H1 (cell line): ENCODE data around the gene MAGI2. TPM values are rescaled to one million over a fixed set of nuclear protein-coding genes. Genes with fewer than 3 reads are reported as not detected.

ENCODE experiments used
- CTCF ChIA-PET: fragments of 300-600 bp; sonication (Branson Sonifier 250); formaldehyde crosslinking; loops from one replicate; lab custom pipeline; 2021; ENCODE audit not compliant: partially characterized antibody; lab: Charles Lee
- POLR2A ChIA-PET: fragments of 300-600 bp; sonication (Branson Sonifier 250); formaldehyde crosslinking; loops from one replicate; lab custom pipeline; 2021; ENCODE audit warnings: inconsistent platforms; ENCODE audit not compliant: partially characterized antibody; lab: Charles Lee
- DNase-seq, 2 experiments: peaks; one replicate each; pipeline versions ENCODE4 v3.0.0 to v3.0.0-alpha.2; 2010 to 2022; ENCODE audit warnings: low spot score in 2 of 2, low read depth in 1 of 2, mixed read lengths in 1 of 2
- FAIRE-seq: peaks from 2 replicates; lab custom pipeline; 2011; peaks lifted over from hg19 to GRCh38; lab: Jason Lieb, UNC
- H2AFZ ChIP-seq: 2 replicates; pipeline ENCODE4 v1.8.1; 2012; ENCODE audit warnings: low read length, inconsistent platforms
- H2AK5ac ChIP-seq: 2 replicates; pipeline ENCODE4 v1.6.1; 2013; ENCODE audit warnings: low read depth, low read length
- H2BK120ac ChIP-seq: replicated peaks from 2 replicates; pipeline ENCODE3; 2013; ENCODE audit warnings: low read depth, low read length, inconsistent platforms
- H2BK12ac ChIP-seq: 2 replicates; pipeline ENCODE4 v1.6.1; 2013; ENCODE audit warnings: low read depth, low read length
- H2BK15ac ChIP-seq: 2 replicates; pipeline ENCODE4 v1.6.1; 2013; ENCODE audit warnings: low read length
- H2BK20ac ChIP-seq: 2 replicates; pipeline ENCODE4 v1.6.1; 2013; ENCODE audit warnings: low read length
- H2BK5ac ChIP-seq: 2 replicates; pipeline ENCODE4 v1.6.1; 2013; ENCODE audit warnings: low read depth, low read length
- H3K14ac ChIP-seq: 2 replicates; pipeline ENCODE4 v1.6.1; 2013; ENCODE audit warnings: inconsistent platforms; ENCODE audit not compliant: insufficient read length
- H3K18ac ChIP-seq: 2 replicates; pipeline ENCODE4 v1.6.1; 2013; ENCODE audit warnings: low read length; ENCODE audit errors: extremely low read depth
- H3K23ac ChIP-seq: 2 replicates; pipeline ENCODE4 v1.6.1; 2013; ENCODE audit warnings: inconsistent platforms; ENCODE audit not compliant: insufficient read length
- H3K23me2 ChIP-seq: 2 replicates; pipeline ENCODE4 v1.6.1; 2013; ENCODE audit warnings: low read depth, low read length
- H3K27ac ChIP-seq: 2 replicates; pipeline ENCODE4 v1.6.1; 2011; ENCODE audit warnings: low read depth, low read length, inconsistent platforms
- H3K27me3 ChIP-seq, 4 experiments: replicated peaks in 1 of 4; 1 replicate in 1 of 4; 2 replicates in 3 of 4; pipeline versions ENCODE4 v1.6.1 to v1.8.1; 2011 to 2013; ENCODE audit warnings: low read length in 3 of 4, mild to moderate bottlenecking in 3 of 4, inconsistent platforms in 2 of 4, mixed read lengths in 2 of 4, moderate library complexity in 1 of 4; ENCODE audit not compliant: control insufficient read depth in 3 of 4, insufficient read depth in 3 of 4; ENCODE audit errors: extremely low read depth in 1 of 4
- H3K36me3 ChIP-seq, 4 experiments: 2 replicates each; pipeline versions ENCODE4 v1.6.1 to v1.8.1; 2011 to 2013; ENCODE audit warnings: mild to moderate bottlenecking in 4 of 4, low read length in 3 of 4, moderate library complexity in 2 of 4, control low read depth in 1 of 4, inconsistent platforms in 1 of 4; ENCODE audit not compliant: insufficient read depth in 4 of 4, control insufficient read depth in 2 of 4
- H3K4ac ChIP-seq: replicated peaks from 2 replicates; pipeline ENCODE3; 2013; ENCODE audit warnings: low read length, low read depth, mixed read lengths, inconsistent platforms; ENCODE audit not compliant: insufficient read length
- H3K4me1 ChIP-seq, 4 experiments: replicated peaks in 1 of 4; 1 replicate in 1 of 4; 2 replicates in 3 of 4; pipeline versions ENCODE4 v1.6.1 to v1.8.1; 2011 to 2013; ENCODE audit warnings: low read length in 3 of 4, inconsistent platforms in 2 of 4, mixed read lengths in 1 of 4; ENCODE audit not compliant: insufficient read depth in 4 of 4, control insufficient read depth in 3 of 4
- H3K4me2 ChIP-seq, 2 experiments: 2 replicates each; pipeline versions ENCODE4 v1.6.1 to v1.8.1; 2011 to 2013; ENCODE audit warnings: low read depth in 2 of 2, low read length in 2 of 2, control low read depth in 1 of 2, inconsistent platforms in 1 of 2, mild to moderate bottlenecking in 1 of 2; ENCODE audit not compliant: insufficient read depth in 1 of 2
- H3K4me3 ChIP-seq, 4 experiments: fragments of 200-600, 300-600 bp in 1 of 4; sonication (generic), shearing (Covaris generic), sonication (Bioruptor Twin) in 1 of 4; 2 replicates each; pipeline versions ENCODE4 v1.5.1 to v1.8.1; 2011 to 2016; ENCODE audit warnings: low read length in 4 of 4, low read depth in 3 of 4, control low read depth in 2 of 4, inconsistent platforms in 2 of 4, mild to moderate bottlenecking in 2 of 4, mixed read lengths in 1 of 4, moderate library complexity in 1 of 4; ENCODE audit not compliant: insufficient read depth in 2 of 4; ENCODE audit errors: extremely low read depth in 1 of 4
- H3K56ac ChIP-seq: replicated peaks from 2 replicates; pipeline ENCODE3; 2013; ENCODE audit warnings: low read depth, mild to moderate bottlenecking, mixed read lengths, low read length, inconsistent platforms; ENCODE audit not compliant: insufficient read length
- H3K79me1 ChIP-seq: 2 replicates; pipeline ENCODE4 v1.6.1; 2013; ENCODE audit warnings: low read depth, low read length, control low read depth
- H3K79me2 ChIP-seq, 2 experiments: 2 replicates each; pipeline versions ENCODE4 v1.6.1 to v1.8.1; 2012 to 2013; ENCODE audit warnings: low read length in 2 of 2, mild to moderate bottlenecking in 2 of 2, inconsistent platforms in 1 of 2; ENCODE audit not compliant: insufficient read depth in 2 of 2, control insufficient read depth in 1 of 2
- H3K9ac ChIP-seq, 4 experiments: replicated peaks in 1 of 4; 1 replicate in 1 of 4; 2 replicates in 3 of 4; pipeline versions ENCODE4 v1.6.1 to v1.8.1; 2011 to 2013; ENCODE audit warnings: low read depth in 3 of 4, low read length in 3 of 4, control low read depth in 2 of 4, mild to moderate bottlenecking in 2 of 4, moderate library complexity in 2 of 4, inconsistent platforms in 1 of 4; ENCODE audit errors: extremely low read depth in 1 of 4
- H3K9me3 ChIP-seq, 2 experiments: 2 replicates each; pipeline versions ENCODE4 v1.6.1 to v1.8.1; 2012 to 2013; ENCODE audit warnings: mild to moderate bottlenecking in 2 of 2, moderate library complexity in 2 of 2, control low read depth in 1 of 2, inconsistent platforms in 1 of 2, low read depth in 1 of 2, low read length in 1 of 2, mixed read lengths in 1 of 2; ENCODE audit not compliant: insufficient read depth in 2 of 2
- H4K20me1 ChIP-seq, 2 experiments: replicated peaks in 1 of 2; 2 replicates each; pipeline versions ENCODE3 to v1.8.1; 2011 to 2013; ENCODE audit warnings: inconsistent platforms in 2 of 2, low read length in 2 of 2, mild to moderate bottlenecking in 1 of 2; ENCODE audit not compliant: insufficient read depth in 2 of 2, control insufficient read depth in 1 of 2
- H4K5ac ChIP-seq: 2 replicates; pipeline ENCODE4 v1.6.1; 2013; ENCODE audit warnings: low read length, low read depth, mixed read lengths, inconsistent platforms; ENCODE audit not compliant: insufficient read length
- H4K8ac ChIP-seq: 2 replicates; pipeline ENCODE4 v1.8.0; 2013; ENCODE audit warnings: mild to moderate bottlenecking, moderate library complexity, low read length, inconsistent platforms; ENCODE audit not compliant: insufficient read depth; ENCODE audit errors: extremely low read depth
- H4K91ac ChIP-seq: replicated peaks from 2 replicates; pipeline ENCODE3; 2013; ENCODE audit warnings: low read length, mixed read lengths, inconsistent platforms; ENCODE audit not compliant: insufficient read length
- HDAC2 ChIP-seq, 2 experiments: fragments of 300-600 bp in 1 of 2; sonication (generic) in 1 of 2; IDR thresholded peaks; 2 replicates each; pipeline ENCODE4 v1.6.1; 2011 to 2012; ENCODE audit warnings: low read depth in 2 of 2, low read length in 2 of 2, mild to moderate bottlenecking in 2 of 2, moderate library complexity in 2 of 2, borderline replicate concordance in 1 of 2, inconsistent platforms in 1 of 2
- SIN3A ChIP-seq, 2 experiments: IDR thresholded peaks in 1 of 2; conservative IDR thresholded peaks in 1 of 2; 2 replicates each; pipeline ENCODE4 v1.6.1; 2011 to 2012; ENCODE audit warnings: low read length in 2 of 2, improper control_type of control experiment in 1 of 2, low read depth in 1 of 2, mild to moderate bottlenecking in 1 of 2
- SIRT6 ChIP-seq: IDR thresholded peaks from one replicate; pipeline ENCODE4 v1.7.1; 2012; ENCODE audit warnings: low read length, inconsistent platforms
- WGBS, 2 experiments: shearing (Covaris generic) in 1 of 2; methylation state at CpG; one replicate each; pipeline versions ENCODE4 v1.1.6 to v1.1.7; 2013 to 2015; ENCODE audit warnings: low lambda C conversion rate in 2 of 2, mixed read lengths in 2 of 2, inconsistent platforms in 1 of 2, low coverage in 1 of 2, missing lambda C conversion rate in 1 of 2; ENCODE audit not compliant: insufficient replicate concordance in 2 of 2, insufficient coverage in 1 of 2, insufficient read length in 1 of 2; ENCODE audit errors: extremely low coverage in 1 of 2, missing lambda C conversion rate in 1 of 2; 5-methylcytosine and 5-hydroxymethylcytosine counted together
- polyA plus RNA-seq, 7 experiments: library from polyadenylated mRNA; depleted of rRNA in 3 of 7; stranded (reverse) in 5 of 7; unstranded in 2 of 7; fragments of >200 nt in 5 of 7; fragments of 200-250 nt in 2 of 7; gene quantifications; 1 replicate in 5 of 7; 2 replicates in 1 of 7; 4 replicates in 1 of 7; pipeline versions ENCODE4 v1.2.1 to v1.2.3, GENCODE V29; 2011 to 2013; ENCODE audit warnings: missing spikeins in 2 of 7, mixed read lengths in 2 of 7
- total RNA-seq: library from RNA; stranded (reverse); fragmentation: NEBNext Ultra II Directional; extraction: Animal tissue kit (Norgen Biotek cat#: 25700); gene quantifications from 2 replicates; pipeline ENCODE4 v1.2.1, GENCODE V29; 2021

Gene MAGI2
- total and polyA plus RNA-seq, 2 of the 8 experiments (the other 6 are each of a cell fraction or from before 2014, with no cell fraction given): 6.0 to 27.3 TPM

GRCh38 chr7:78835897-78836296 lies 617.6 kb downstream of the MAGI2 start:
- no peak overlapping the region for H2AK5ac ChIP-seq
- no peaks in the 10 kb centered on the region for H3K27me3 ChIP-seq
- H4K5ac ChIP-seq: no peak overlapping the region
- H3K4me2 ChIP-seq: no peak overlapping the region
- no peak overlapping the region for H2AFZ ChIP-seq
- no peaks in the 10 kb centered on the region for H3K36me3 ChIP-seq
- H3K23ac ChIP-seq: no peak overlapping the region
- ChIA-PET POLR2A (no interaction called here), CTCF (interaction anchor here (1.4 kb wide), 1 partner anchor 13 kb away, joined by 4 read pairs; no protein-coding TSS in a partner anchor)
- no peak overlapping the region for H4K8ac ChIP-seq
- no peak overlapping the region for H3K4me3 ChIP-seq
- H3K79me2 ChIP-seq: no peaks in the 10 kb centered on the region
- DNase-seq: no peak
- no peak for FAIRE-seq
- H3K4me1 ChIP-seq: no peaks in the 10 kb centered on the region
- H3K9me3 ChIP-seq: peaks cover 0 to 4% of the 10 kb centered on the region in 2 experiments; a peak in 1 of 4 replicates
- no peak overlapping the region for H3K9ac ChIP-seq
- whole genome bisulfite sequencing, 2 experiments: 97% methylated on average over 5 of the region's 5 CpGs; no CpG with 5 or more reads in 1 of the 2 experiments
- H2BK120ac ChIP-seq: no peak overlapping the region
- H3K4ac ChIP-seq: no peak overlapping the region
- H4K91ac ChIP-seq: no peak overlapping the region
- no peak overlapping the region for H3K27ac ChIP-seq
- no peak overlapping the region for H2BK5ac ChIP-seq
- no peaks in the 10 kb centered on the region for H3K23me2 ChIP-seq
- no peak overlapping the region for H3K56ac ChIP-seq
- H4K20me1 ChIP-seq: no peaks in the 10 kb centered on the region
- no peak overlapping the region for H3K14ac ChIP-seq
- no peak overlapping the region for H2BK20ac ChIP-seq
- no peak overlapping the region for H3K18ac ChIP-seq
- no peak overlapping the region for H2BK15ac ChIP-seq
- H3K79me1 ChIP-seq: no peaks in the 10 kb centered on the region
- H2BK12ac ChIP-seq: no peak overlapping the region
- TF ChIP-seq SIN3A (conservative IDR thresholded peaks at IDR 0.05 in 1 of 2, IDR thresholded peaks at IDR 0.05 in 1 of 2; ENCODE audit: low read depth in 1 of 2, low read length in 2 of 2) (no peak), SIRT6 (no peak), HDAC2 (IDR thresholded peaks at IDR 0.05; ENCODE audit: borderline replicate concordance in 1 of 2, low read depth in 2 of 2, low read length in 2 of 2) (no peak)
